B cell (primary cell): ENCODE data around the gene TLE7.

Experiments
- EZH2 ChIP-seq: IDR thresholded peaks from 2 replicates; pipeline ENCODE4 v1.6.1; 2012; ENCODE audit warnings: borderline replicate concordance, low read depth, mild to moderate bottlenecking, moderate library complexity, low read length; ENCODE audit not compliant: insufficient read depth, poor library complexity, severe bottlenecking
- TF ChIP-seq, protein P1 (sequence below): fragments of 200-600 bp; IDR thresholded peaks from one replicate; pipeline ENCODE4 v1.8.0; 2022; ENCODE audit warnings: antibody characterized with exemption, mild to moderate bottlenecking

DNA sequence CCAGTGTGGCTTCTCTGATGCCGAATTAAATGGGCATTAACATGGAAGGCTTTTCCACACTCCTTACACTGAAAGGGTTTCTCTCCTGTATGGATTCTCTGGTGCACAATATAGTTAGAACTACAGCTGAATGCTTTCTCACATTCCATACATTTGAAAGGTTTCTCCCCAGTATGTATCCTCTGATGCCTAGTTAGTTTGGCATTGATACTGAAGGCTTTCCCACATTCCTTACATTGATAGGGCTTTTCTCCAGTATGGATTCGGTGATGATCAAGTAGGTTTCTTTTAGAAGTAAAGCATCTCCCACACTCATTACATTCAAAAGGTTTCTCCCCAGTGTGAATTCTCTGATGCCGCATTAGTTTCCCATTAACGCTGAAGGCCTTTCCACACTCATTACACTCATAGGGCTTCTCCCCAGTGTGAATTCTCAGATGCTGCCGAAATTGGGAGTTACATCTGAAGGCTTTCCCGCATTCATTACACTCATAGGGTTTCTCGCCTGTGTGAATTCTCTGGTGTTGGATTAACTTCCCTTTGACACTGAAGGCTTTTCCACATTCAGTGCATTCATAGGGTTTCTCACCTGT, 6.5 kb upstream of the TLE7 start:
- TF ChIP-seq, protein P1, sequence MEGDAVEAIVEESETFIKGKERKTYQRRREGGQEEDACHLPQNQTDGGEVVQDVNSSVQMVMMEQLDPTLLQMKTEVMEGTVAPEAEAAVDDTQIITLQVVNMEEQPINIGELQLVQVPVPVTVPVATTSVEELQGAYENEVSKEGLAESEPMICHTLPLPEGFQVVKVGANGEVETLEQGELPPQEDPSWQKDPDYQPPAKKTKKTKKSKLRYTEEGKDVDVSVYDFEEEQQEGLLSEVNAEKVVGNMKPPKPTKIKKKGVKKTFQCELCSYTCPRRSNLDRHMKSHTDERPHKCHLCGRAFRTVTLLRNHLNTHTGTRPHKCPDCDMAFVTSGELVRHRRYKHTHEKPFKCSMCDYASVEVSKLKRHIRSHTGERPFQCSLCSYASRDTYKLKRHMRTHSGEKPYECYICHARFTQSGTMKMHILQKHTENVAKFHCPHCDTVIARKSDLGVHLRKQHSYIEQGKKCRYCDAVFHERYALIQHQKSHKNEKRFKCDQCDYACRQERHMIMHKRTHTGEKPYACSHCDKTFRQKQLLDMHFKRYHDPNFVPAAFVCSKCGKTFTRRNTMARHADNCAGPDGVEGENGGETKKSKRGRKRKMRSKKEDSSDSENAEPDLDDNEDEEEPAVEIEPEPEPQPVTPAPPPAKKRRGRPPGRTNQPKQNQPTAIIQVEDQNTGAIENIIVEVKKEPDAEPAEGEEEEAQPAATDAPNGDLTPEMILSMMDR, result no peak
- TF ChIP-seq EZH2, result no peak
